GM13977 (cell line): Measurements from ENCODE around the gene SERTM2.

Source experiments
- DNase-seq: peaks from one replicate; pipeline ENCODE4 v3.0.0; 2012; ENCODE audit warnings: low spot score
- in situ Hi-C: fragments of 300-500 bp; cut with MboI; formaldehyde crosslinking; loops from one replicate; pipeline ENCODE4 v1.12.0; 2022; ENCODE audit warnings: low sequenced_read_pairs, low pct_unique_long_range_greater_than_20kb, mixed read lengths, inconsistent platforms; ENCODE audit not compliant: unreplicated experiment
- TF ChIP-seq, protein P1 (sequence below): IDR thresholded peaks from 2 replicates; pipeline ENCODE4 v1.5.1; 2012; ENCODE audit warnings: mild to moderate bottlenecking, control low read depth; ENCODE audit not compliant: insufficient read depth; ENCODE audit errors: extremely low read depth, missing control alignments

SERTM2 gene

DNA sequence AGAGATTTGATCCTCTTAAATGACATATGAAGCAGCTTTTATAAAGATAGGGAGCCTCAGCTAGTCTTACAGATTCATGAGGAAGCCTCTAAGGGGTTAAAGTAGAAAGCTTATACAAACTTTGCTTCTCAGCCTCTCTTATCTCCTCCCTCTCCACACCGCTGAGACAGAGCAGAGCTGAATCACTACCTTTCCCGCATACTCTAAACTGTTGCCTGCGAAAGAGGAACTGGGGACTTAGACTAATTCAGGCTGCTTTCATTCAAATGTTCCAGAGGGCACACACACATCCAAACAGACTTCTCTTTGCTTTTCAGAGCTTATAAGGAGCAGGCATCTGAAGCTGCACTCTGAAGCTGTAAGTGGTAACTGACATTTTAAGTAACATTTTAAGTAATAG is at the start of gene SERTM2:
Gene SERTM2 (plus strand): TSS at position 169 of the 400 bp plus-strand sequence. CDS start 7,213 bp downstream, outside the sequence.
- no peak for DNase-seq
- TF ChIP-seq, protein P1, sequence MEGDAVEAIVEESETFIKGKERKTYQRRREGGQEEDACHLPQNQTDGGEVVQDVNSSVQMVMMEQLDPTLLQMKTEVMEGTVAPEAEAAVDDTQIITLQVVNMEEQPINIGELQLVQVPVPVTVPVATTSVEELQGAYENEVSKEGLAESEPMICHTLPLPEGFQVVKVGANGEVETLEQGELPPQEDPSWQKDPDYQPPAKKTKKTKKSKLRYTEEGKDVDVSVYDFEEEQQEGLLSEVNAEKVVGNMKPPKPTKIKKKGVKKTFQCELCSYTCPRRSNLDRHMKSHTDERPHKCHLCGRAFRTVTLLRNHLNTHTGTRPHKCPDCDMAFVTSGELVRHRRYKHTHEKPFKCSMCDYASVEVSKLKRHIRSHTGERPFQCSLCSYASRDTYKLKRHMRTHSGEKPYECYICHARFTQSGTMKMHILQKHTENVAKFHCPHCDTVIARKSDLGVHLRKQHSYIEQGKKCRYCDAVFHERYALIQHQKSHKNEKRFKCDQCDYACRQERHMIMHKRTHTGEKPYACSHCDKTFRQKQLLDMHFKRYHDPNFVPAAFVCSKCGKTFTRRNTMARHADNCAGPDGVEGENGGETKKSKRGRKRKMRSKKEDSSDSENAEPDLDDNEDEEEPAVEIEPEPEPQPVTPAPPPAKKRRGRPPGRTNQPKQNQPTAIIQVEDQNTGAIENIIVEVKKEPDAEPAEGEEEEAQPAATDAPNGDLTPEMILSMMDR: no peak
- in situ Hi-C loops: no loop called here

GRCh38 chrX:111465669-111466068 is 45.8 kb upstream of the SERTM2 start:
- TF ChIP-seq, protein P1: no peak
- DNase-seq: no peak
- in situ Hi-C loops: no loop called here

DNA sequence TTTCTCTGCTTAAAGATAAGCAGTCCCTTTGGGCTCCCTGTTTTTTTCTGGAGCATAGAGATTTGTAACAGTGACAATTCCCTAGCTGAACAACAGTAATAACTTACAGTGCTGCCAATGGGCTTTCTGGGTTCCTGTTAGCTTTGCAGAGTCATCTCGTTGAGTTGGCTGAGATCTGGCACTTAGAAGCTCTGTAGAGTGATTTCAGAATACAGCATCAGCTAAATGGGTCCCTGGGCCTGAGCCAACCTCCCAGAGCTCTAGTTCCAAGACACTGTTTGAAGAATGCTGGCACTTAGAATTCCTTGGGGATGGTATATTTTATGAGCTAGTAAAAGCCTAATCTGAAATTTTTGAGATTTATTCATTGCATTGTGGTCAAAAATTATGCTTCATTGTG is 43.5 kb upstream of the SERTM2 start:
- in situ Hi-C loops: no loop called here
- no peak for DNase-seq
- TF ChIP-seq, protein P1: no peak

- in situ Hi-C loops: no loop called here
- TF ChIP-seq, protein P1: no peak
- no peak for DNase-seq
Observed at GRCh38 chrX:111470681-111471403, 40.6 kb upstream of the SERTM2 start.

GRCh38 chrX:111481896-111482295 is 29.5 kb upstream of the SERTM2 start:
- in situ Hi-C loops: no loop called here
- TF ChIP-seq, protein P1: no peak
- DNase-seq: no peak

DNA sequence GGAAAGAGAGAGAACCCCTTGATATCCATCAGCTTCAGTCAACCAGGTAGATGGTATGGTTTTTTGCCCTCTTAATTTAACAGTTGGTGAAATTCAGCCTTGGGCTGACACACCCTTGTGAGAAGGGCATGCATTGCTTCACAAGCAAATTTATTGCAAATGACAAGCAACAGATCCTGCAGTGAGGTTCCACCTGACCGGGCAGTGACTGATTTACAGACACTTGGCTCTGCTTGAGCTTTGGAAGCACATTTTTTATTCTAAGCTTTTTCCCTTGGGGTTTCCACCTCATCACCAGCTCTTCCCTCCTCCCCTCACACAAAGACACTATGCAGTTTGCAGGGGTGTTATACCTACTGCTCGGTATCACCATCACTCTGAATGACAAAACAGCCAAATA is 28.3 kb upstream of the SERTM2 start:
- DNase-seq: no peak
- in situ Hi-C loops: no loop called here
- TF ChIP-seq, protein P1: no peak
